CD4-positive, alpha-beta T cell (primary cell): ENCODE results near the gene ASS1. TPM values are rescaled to one million over a fixed set of nuclear protein-coding genes. Genes with fewer than 3 reads are reported as not detected.

ENCODE experiments used
- ATAC-seq: fragments of 200-7000 bp; cut with Tn5 transposase; one replicate; pipeline ENCODE4 v1.10.0; 2022; ENCODE audit warnings: mild to moderate bottlenecking; ENCODE audit not compliant: poor library complexity
- CTCF ChIA-PET: fragments of 350-600 bp; sonication (Branson Sonifier 250); formaldehyde crosslinking; loops from one replicate; lab custom pipeline; 2021; ENCODE audit warnings: antibody characterized with exemption, inconsistent platforms; lab: Charles Lee
- POLR2A ChIA-PET: fragments of 350-600 bp; sonication (Branson Sonifier 250); formaldehyde crosslinking; loops from one replicate; lab custom pipeline; 2021; ENCODE audit warnings: antibody characterized with exemption, inconsistent platforms; lab: Charles Lee
- DNase-seq, 14 experiments: peaks; one replicate each; pipeline ENCODE4 v3.0.0-alpha.2; 2013 to 2020; ENCODE audit warnings: mixed read lengths in 2 of 14
- H3K27ac ChIP-seq, 2 donors: one replicate each; pipeline versions ENCODE4 v1.5.1 to v1.7.0; 2013; ENCODE audit warnings: low read length in 2 of 2, low read depth in 1 of 2, mild to moderate bottlenecking in 1 of 2
- H3K27me3 ChIP-seq, 2 experiments: 1 replicate in 1 of 2; 2 replicates in 1 of 2; pipeline versions ENCODE4 v1.6.1 to v1.7.0; 2013; ENCODE audit warnings: low read length in 2 of 2, control low read depth in 1 of 2, mild to moderate bottlenecking in 1 of 2, moderate library complexity in 1 of 2; ENCODE audit not compliant: insufficient read depth in 2 of 2, control insufficient read depth in 1 of 2
- H3K36me3 ChIP-seq: one replicate; pipeline ENCODE4 v1.6.1; 2013; ENCODE audit warnings: low read length, control low read depth; ENCODE audit not compliant: insufficient read depth
- H3K4me1 ChIP-seq: one replicate; pipeline ENCODE4 v1.6.1; 2013; ENCODE audit warnings: low read length, control low read depth; ENCODE audit not compliant: insufficient read depth
- H3K4me3 ChIP-seq: one replicate; pipeline ENCODE4 v1.5.1; 2013; ENCODE audit warnings: mild to moderate bottlenecking, low read length, moderate library complexity
- H3K9me3 ChIP-seq, 2 experiments: 1 replicate in 1 of 2; 2 replicates in 1 of 2; pipeline versions ENCODE4 v1.6.1 to v1.7.0; 2013; ENCODE audit warnings: low read length in 2 of 2, mild to moderate bottlenecking in 2 of 2, control low read depth in 1 of 2, moderate library complexity in 1 of 2; ENCODE audit not compliant: control insufficient read depth in 1 of 2, insufficient read depth in 1 of 2
- H3K27ac Mint-ChIP-seq: one replicate; pipeline ENCODE4 v1.8.0; 2020; ENCODE audit warnings: mixed read lengths
- H3K27me3 Mint-ChIP-seq: one replicate; pipeline ENCODE4 v1.8.0; 2021; ENCODE audit warnings: mixed read lengths
- H3K36me3 Mint-ChIP-seq: one replicate; pipeline ENCODE4 v1.8.0; 2021; ENCODE audit warnings: low read depth, mixed read lengths
- H3K4me1 Mint-ChIP-seq: one replicate; pipeline ENCODE4 v1.8.0; 2021; ENCODE audit warnings: low read depth, mixed read lengths
- H3K4me3 Mint-ChIP-seq: one replicate; pipeline ENCODE4 v1.8.0; 2020; ENCODE audit warnings: mild to moderate bottlenecking, mixed read lengths
- H3K9me3 Mint-ChIP-seq: one replicate; pipeline ENCODE4 v1.8.0; 2020; ENCODE audit warnings: mixed read lengths
- intact Hi-C, 2 experiments: fragments of 100-400 bp; cut with DNase I in 1 of 2; cut with micrococcal nuclease in 1 of 2; formaldehyde crosslinking; loops; one replicate each; pipeline versions ENCODE4 v1.15.1 to v1.9.0; 2023 to 2025; cut with DNase I, micrococcal nuclease
- total RNA-seq, 174 experiments: library from RNA in 2 of 174; stranded (reverse) in 2 of 174; gene quantifications; one replicate each; pipeline ENCODE4 v1.2.3 and lab custom pipeline; 2021 to 2026
- TF ChIP-seq, protein P1 (sequence below): fragments of 200-600 bp; IDR thresholded peaks from one replicate; pipeline ENCODE4 v1.8.0; 2022; ENCODE audit warnings: antibody characterized with exemption, mild to moderate bottlenecking

ASS1 gene
- total RNA-seq, 2 experiments from 2014 or later: not detected

- H3K9me3 ChIP-seq: peaks cover 0 to 14% of the 10 kb centered on the region in 2 experiments
- TF ChIP-seq, protein P1, sequence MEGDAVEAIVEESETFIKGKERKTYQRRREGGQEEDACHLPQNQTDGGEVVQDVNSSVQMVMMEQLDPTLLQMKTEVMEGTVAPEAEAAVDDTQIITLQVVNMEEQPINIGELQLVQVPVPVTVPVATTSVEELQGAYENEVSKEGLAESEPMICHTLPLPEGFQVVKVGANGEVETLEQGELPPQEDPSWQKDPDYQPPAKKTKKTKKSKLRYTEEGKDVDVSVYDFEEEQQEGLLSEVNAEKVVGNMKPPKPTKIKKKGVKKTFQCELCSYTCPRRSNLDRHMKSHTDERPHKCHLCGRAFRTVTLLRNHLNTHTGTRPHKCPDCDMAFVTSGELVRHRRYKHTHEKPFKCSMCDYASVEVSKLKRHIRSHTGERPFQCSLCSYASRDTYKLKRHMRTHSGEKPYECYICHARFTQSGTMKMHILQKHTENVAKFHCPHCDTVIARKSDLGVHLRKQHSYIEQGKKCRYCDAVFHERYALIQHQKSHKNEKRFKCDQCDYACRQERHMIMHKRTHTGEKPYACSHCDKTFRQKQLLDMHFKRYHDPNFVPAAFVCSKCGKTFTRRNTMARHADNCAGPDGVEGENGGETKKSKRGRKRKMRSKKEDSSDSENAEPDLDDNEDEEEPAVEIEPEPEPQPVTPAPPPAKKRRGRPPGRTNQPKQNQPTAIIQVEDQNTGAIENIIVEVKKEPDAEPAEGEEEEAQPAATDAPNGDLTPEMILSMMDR: no peak
- peaks cover 4% of the 10 kb centered on the region for H3K4me1 ChIP-seq
- POLR2A ChIA-PET: no interaction called here
- no peaks in the 10 kb centered on the region for H3K9me3 Mint-ChIP-seq
- no peak overlapping the region for H3K27ac Mint-ChIP-seq
- CTCF ChIA-PET: interaction anchor here (1.0 kb wide), 1 partner anchor 217 kb away, joined by 3 read pairs; no protein-coding TSS in a partner anchor
- H3K36me3 ChIP-seq: no peaks in the 10 kb centered on the region
- H3K27ac ChIP-seq: no peak overlapping the region
- ATAC-seq: no peak
- peaks cover 41% of the 10 kb centered on the region for H3K27me3 Mint-ChIP-seq
- H3K4me3 Mint-ChIP-seq: no peak overlapping the region
- no peak overlapping the region for H3K4me3 ChIP-seq
- DNase-seq: no peak
- no peaks in the 10 kb centered on the region for H3K36me3 Mint-ChIP-seq
- H3K4me1 Mint-ChIP-seq: no peaks in the 10 kb centered on the region
- peaks cover 32 to 52% of the 10 kb centered on the region in 2 experiments for H3K27me3 ChIP-seq
- intact Hi-C loops: no loop called here
These were observed 20.8 kb downstream of the ASS1 start for GRCh38 chr9:130465383-130466096.

DNA sequence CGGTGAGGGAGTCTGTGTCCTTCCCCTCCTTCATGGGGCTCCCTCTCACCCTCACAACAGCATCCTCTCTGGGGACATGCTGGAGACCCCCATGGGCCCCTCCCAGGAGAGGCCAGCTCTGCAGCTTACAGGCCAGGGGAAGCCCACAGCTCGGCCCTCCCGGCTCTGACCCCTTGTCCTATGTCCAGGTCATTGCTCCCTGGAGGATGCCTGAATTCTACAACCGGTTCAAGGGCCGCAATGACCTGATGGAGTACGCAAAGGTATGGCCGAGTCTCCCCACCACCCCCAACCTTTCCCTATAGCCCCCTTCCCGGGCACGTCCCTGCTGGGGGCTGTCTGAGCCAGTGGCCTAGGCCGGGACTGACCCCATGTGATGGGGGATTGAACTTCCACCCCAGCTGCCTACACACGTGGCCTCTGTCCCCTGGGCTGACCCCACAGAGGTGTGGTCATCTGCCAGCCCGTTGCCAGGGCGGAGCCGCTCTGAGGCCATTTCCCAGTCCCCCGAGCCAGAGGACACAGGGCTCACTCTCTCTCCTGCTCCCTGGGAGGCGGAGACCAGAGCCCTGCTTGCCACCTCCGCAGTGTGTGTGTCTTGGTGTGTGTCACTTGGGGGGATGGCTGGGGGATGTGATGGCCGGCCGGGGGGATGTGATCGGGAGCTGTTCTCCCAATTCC is 21.9 kb downstream of the ASS1 start:
- DNase-seq (no peak), ATAC-seq (no peak)
- no peaks in the 10 kb centered on the region for H3K9me3 Mint-ChIP-seq
- no peaks in the 10 kb centered on the region for H3K4me1 Mint-ChIP-seq
- Histone ChIP-seq H3K9me3 (peaks cover 0 to 17% of the 10 kb centered on the region in 2 experiments), H3K27ac (no peak overlapping the region), H3K36me3 (no peaks in the 10 kb centered on the region), H3K4me1 (no peaks in the 10 kb centered on the region), H3K27me3 (peaks cover 38 to 46% of the 10 kb centered on the region in 2 experiments), H3K4me3 (no peak overlapping the region)
- TF ChIP-seq, protein P1: no peak
- POLR2A ChIA-PET: no interaction called here
- H3K36me3 Mint-ChIP-seq: no peaks in the 10 kb centered on the region
- intact Hi-C loops: no loop called here
- no peak overlapping the region for H3K27ac Mint-ChIP-seq
- CTCF ChIA-PET: no interaction called here
- H3K4me3 Mint-ChIP-seq: no peak overlapping the region
- H3K27me3 Mint-ChIP-seq: peaks cover 49% of the 10 kb centered on the region

GRCh38 chr9:130467316-130467715 is 22.6 kb downstream of the ASS1 start:
- H3K9me3 ChIP-seq: peaks cover 0 to 22% of the 10 kb centered on the region in 2 experiments
- no peaks in the 10 kb centered on the region for H3K4me1 ChIP-seq
- TF ChIP-seq, protein P1: no peak
- H3K27me3 ChIP-seq: peaks cover 38 to 50% of the 10 kb centered on the region in 2 experiments
- intact Hi-C loops: no loop called here
- H3K4me1 Mint-ChIP-seq: no peaks in the 10 kb centered on the region
- no peak overlapping the region for H3K4me3 Mint-ChIP-seq
- no peak overlapping the region for H3K27ac Mint-ChIP-seq
- no peak overlapping the region for H3K27ac ChIP-seq
- ChIA-PET POLR2A (no interaction called here), CTCF (no interaction called here)
- DNase-seq (no peak), ATAC-seq (no peak)
- H3K36me3 ChIP-seq: no peaks in the 10 kb centered on the region
- H3K36me3 Mint-ChIP-seq: no peaks in the 10 kb centered on the region
- H3K27me3 Mint-ChIP-seq: peaks cover 49% of the 10 kb centered on the region
- no peak overlapping the region for H3K4me3 ChIP-seq
- no peaks in the 10 kb centered on the region for H3K9me3 Mint-ChIP-seq
